HG03103 (cell line): ENCODE data around the gene ARHGAP18.

Experiments
- ATAC-seq: cut with Tn5 transposase; IDR thresholded peaks from one replicate; pipeline ENCODE4 v1.9.1; 2021; ENCODE audit warnings: low read depth; ENCODE audit not compliant: unreplicated experiment

Gene ARHGAP18

GRCh38 chr6:129645830-129646579 is 64.0 kb downstream of the ARHGAP18 start:
- no peak for ATAC-seq

- ATAC-seq: no peak
Observed at GRCh38 chr6:129645106-129645829, 64.7 kb downstream of the ARHGAP18 start.

DNA sequence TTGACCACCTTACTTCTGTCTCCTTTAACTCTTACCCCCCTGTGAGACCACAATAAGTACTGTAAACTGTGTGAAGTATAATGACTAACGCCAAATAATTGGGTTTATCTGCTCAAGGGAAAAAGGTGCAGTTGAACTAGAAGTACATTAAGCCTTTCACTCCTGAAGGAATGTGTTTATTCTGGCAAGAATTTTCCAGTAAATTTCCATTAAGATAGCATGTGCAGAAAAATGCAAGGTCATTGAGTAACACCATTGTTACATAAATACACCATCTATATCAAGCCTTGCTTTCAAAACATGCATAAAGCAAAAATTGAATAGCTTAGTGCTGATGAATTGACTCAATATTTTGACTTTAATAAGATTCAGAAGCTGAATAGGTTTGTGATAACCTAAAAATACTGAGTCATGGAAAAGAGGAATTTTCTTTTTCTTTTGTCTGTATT is 65.4 kb downstream of the ARHGAP18 start:
- no peak for ATAC-seq

- ATAC-seq: no peak
Observed at GRCh38 chr6:129643968-129644367, 66.0 kb downstream of the ARHGAP18 start.

DNA sequence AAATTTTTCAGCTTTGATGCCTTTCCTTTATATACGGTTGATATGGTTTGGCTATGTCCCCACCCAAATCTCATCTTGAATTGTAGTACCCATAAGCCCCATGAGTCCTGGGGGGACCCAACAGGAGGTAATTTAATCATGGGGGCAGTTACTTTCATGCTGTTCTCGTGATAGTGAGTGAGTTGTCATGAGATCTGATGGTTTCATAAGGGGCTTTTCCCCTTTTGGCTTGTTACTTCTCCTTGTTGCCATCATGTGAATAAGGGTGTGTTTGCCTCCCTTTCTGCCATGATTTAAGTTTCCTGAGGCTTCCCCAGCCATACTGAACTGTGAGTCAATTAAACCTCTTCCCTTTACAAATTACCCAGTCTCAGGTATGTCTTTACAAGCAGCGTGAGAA is 66.8 kb downstream of the ARHGAP18 start:
- ATAC-seq: no peak

DNA sequence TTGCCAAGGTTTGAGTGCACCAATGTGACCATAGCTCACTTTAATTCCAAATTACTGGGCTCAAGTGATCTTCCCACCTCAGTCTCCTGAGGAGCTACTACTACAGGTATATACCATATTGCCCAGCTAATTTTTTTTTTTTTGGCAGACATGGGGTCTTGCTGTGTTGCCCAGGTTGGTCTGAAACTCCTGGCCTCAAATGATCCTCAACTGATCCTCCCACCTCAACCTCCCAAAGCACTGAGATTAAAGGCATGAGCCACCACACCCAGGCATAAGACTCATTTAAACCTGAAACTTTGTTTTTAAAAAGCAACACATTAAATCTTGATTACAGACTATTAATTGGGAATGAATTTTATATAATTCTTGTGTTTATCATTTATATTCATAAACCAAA is 67.7 kb downstream of the ARHGAP18 start:
- no peak for ATAC-seq

GRCh38 chr6:129641344-129641743 is 68.6 kb downstream of the ARHGAP18 start:
- ATAC-seq: no peak

DNA sequence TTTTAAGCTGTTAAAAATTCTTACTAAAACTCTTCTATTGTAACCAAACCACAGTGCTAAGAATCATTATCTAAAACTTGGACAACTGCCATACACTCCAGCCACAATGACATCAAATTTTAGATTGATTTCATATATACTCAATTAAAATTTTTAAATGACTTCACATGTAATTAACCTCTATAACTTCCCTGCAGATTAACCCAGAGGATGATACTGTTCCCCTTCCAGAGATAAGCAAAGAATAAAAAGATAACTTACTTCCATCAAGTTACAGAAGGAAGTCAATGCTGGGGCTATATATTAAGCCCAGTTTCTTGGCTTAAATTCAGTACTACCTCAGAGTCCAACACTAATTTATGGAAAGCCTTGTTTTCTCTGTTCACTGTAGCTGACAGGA is 71.3 kb downstream of the ARHGAP18 start:
- ATAC-seq: no peak

GRCh38 chr6:129638055-129638684 is 71.8 kb downstream of the ARHGAP18 start:
- no peak for ATAC-seq

- ATAC-seq: no peak
Observed at GRCh38 chr6:129637340-129638054, 72.5 kb downstream of the ARHGAP18 start.

- no peak for ATAC-seq
Observed at GRCh38 chr6:129635396-129636130, 74.4 kb downstream of the ARHGAP18 start.

DNA sequence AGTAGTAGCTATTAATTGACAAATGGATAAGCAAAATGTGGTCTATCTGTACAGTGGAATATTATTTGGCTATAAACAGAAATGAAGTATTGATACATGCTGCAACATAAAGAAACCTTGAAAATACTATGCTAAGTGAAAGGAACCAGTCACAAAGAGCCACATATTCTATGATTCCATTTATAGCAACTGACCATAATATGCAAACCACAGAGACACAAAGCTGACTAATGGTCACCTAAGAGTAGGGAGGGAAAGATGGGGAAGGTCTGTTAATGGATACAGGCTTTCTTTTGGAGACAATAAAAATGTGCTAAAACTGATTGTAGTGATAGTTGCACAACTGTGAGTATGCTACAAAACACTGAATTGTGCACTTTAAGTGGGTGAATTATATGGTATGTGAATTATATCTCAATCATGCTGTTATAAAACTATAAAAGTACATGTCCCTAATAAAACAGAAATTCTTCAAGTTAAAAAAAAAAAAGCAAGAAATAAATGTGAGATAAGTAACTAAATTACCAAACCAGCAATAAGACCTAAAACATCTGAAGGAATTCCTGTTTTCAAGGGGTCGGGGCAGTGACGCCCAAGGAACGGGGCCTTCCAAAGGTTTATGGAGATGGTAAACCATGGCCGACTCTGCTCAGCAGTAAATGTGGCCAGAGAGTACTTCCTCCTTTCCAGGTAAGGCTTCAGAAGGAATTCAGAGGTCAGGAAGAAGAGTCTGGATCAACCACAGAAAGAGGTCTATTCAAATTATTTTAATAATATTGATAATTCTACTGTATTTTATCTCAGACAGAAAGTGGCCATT is 75.4 kb downstream of the ARHGAP18 start:
- ATAC-seq: no peak

DNA sequence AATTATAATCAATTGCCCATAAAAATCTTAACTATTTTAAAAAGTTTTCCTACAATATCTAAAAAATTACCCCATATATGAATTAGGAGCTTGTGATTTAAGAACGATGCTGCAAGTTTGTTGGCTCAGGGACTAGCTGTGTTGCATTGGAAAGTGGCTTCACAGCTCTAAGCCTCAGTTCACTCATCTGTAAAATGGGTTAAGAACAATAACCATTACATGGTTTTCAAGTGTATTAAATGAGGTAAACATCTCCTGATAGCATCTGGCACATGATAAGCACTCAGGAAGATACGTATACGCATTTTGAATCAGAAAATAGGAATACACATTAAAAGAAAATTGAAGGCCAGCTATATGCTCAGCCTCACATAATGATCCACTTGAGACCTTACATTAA is 76.4 kb downstream of the ARHGAP18 start:
- ATAC-seq: no peak

DNA sequence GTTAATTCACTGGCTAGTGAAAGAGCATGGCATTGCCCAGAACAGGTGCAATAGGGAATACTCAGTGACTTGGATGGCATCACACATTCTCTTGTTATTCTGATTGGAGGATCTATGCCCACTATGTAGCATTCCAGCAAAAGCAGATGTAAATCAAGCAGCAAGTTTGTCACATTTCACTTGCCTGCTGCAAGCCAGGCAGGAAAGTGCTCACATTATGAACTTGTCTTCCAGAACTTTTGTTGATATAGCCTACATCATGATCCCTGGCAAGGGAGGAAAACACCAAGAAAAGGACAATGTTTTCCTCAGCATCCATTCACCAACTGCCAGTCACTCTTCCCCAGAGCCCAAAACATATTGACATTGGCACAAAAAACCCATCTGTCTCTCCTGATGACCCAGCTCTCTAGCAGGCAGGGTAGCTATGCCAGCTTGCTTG is 77.8 kb downstream of the ARHGAP18 start:
- no peak for ATAC-seq

- ATAC-seq: no peak
Observed at GRCh38 chr6:129631070-129631469, 78.9 kb downstream of the ARHGAP18 start.

GRCh38 chr6:129630596-129630995 is 79.4 kb downstream of the ARHGAP18 start:
- no peak for ATAC-seq

- ATAC-seq: no peak
Observed at GRCh38 chr6:129628101-129628815, 81.7 kb downstream of the ARHGAP18 start.

DNA sequence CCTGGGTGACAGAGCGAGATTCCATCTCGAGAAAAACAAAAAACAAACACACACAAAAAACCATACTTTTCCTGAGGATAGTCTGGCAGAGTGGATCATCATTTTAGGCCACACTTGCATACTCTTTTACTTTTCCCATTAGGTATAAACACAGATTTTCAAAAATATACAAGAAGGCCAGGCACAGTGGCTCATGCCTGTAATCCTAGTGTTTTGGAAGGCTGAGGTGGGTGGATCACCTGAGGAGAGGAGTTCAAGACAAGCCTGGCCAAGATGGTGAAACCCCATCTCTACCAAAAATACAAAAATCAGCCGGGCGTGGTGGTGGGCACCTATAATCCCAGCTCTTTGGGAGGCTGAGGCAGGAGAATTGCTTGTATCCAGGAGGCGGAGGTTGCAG is 85.5 kb downstream of the ARHGAP18 start:
- no peak for ATAC-seq
